ENCODE results near the gene DCXR. TPM values are rescaled to one million over a fixed set of nuclear protein-coding genes. Genes with fewer than 3 reads are reported as not detected.

Gene DCXR
- total and polyA plus RNA-seq, 2 of the 13 experiments (the other 11 are each of a cell fraction or from before 2014, with no cell fraction given) = 287 to 311 TPM

DNA sequence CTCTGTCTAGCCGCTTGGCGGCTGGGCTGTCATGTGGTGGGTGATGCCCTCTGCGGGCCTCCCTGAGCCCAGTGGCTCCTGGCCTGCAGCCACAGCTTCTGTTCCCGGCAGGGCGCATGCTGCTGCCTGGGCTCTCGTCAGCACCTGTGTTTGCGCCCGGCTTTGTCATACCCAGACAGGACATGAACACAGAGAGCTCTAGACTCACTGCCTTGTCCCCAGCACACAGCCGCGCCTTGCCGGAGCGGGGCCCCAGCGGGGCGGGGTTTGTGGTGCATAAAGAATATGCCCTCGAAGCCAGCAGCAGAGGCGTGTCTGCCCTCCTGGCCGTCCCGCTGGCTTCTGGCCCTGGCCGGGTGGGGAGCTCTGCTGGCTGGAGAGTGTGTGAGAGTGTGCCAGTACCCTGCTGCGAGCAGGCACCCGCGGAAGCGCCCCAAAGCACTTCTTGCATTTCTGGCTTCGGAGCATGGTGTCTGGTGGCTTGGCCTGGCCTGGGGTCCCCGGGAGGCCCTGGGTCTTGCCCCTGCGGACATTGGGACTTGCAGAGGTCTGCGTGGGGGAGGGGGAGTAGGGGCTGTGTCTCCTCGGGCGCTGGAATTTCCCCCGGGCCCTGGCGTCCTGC is 45.7 kb downstream of the DCXR start (continued):
- TF ChIP-seq, protein P1, sequence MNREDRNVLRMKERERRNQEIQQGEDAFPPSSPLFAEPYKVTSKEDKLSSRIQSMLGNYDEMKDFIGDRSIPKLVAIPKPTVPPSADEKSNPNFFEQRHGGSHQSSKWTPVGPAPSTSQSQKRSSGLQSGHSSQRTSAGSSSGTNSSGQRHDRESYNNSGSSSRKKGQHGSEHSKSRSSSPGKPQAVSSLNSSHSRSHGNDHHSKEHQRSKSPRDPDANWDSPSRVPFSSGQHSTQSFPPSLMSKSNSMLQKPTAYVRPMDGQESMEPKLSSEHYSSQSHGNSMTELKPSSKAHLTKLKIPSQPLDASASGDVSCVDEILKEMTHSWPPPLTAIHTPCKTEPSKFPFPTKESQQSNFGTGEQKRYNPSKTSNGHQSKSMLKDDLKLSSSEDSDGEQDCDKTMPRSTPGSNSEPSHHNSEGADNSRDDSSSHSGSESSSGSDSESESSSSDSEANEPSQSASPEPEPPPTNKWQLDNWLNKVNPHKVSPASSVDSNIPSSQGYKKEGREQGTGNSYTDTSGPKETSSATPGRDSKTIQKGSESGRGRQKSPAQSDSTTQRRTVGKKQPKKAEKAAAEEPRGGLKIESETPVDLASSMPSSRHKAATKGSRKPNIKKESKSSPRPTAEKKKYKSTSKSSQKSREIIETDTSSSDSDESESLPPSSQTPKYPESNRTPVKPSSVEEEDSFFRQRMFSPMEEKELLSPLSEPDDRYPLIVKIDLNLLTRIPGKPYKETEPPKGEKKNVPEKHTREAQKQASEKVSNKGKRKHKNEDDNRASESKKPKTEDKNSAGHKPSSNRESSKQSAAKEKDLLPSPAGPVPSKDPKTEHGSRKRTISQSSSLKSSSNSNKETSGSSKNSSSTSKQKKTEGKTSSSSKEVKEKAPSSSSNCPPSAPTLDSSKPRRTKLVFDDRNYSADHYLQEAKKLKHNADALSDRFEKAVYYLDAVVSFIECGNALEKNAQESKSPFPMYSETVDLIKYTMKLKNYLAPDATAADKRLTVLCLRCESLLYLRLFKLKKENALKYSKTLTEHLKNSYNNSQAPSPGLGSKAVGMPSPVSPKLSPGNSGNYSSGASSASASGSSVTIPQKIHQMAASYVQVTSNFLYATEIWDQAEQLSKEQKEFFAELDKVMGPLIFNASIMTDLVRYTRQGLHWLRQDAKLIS (CRISPR knock-in tag; IDR thresholded peaks at IDR 0.05) = peak; percentile 97
- TF ChIP-seq CENPX (CRISPR knock-in tag; IDR thresholded peaks at IDR 0.05) (no peak), ZNF598 (CRISPR knock-in tag; IDR thresholded peaks at IDR 0.05; ENCODE audit: borderline replicate concordance) (no peak), HMGA1 (CRISPR knock-in tag; conservative IDR thresholded peaks at IDR 0.05) (no peak), PAWR (CRISPR knock-in tag; IDR thresholded peaks at IDR 0.05; ENCODE audit: borderline replicate concordance) (no peak), SRSF1 (optimal IDR thresholded peaks at IDR 0.05; ENCODE audit: low read depth, low read length) (peak; percentile 21), ZNF30 (CRISPR knock-in tag; IDR thresholded peaks at IDR 0.05) (peak; percentile 89; the same call in 1 of the 2 replicates), RARA (CRISPR knock-in tag; IDR thresholded peaks at IDR 0.05) (peak; percentile 65), ZNF703 (CRISPR knock-in tag; IDR thresholded peaks at IDR 0.05; ENCODE audit: borderline replicate concordance) (no peak), RCOR2 (CRISPR knock-in tag; IDR thresholded peaks at IDR 0.05) (peak; percentile 87), ZNF256 (CRISPR knock-in tag; conservative IDR thresholded peaks at IDR 0.05) (0 out of 2 replicates have a peak, but pooled peaks have one; percentile 55), MTA1 (CRISPR knock-in tag; IDR thresholded peaks at IDR 0.05; ENCODE audit: borderline replicate concordance) (peak; percentile 80; the same call in 1 of the 2 replicates), FOXK2 (IDR thresholded peaks at IDR 0.05) (peak; percentile 46; the same call in 1 of the 2 replicates), NFATC3 (CRISPR knock-in tag; IDR thresholded peaks at IDR 0.05) (peak; percentile 99; the same call in 1 of the 2 replicates), GATAD2A (CRISPR knock-in tag; IDR thresholded peaks at IDR 0.05) (peak; percentile 90), JUN (CRISPR knock-in tag; IDR thresholded peaks at IDR 0.05) (no peak), BCL6 (CRISPR knock-in tag; IDR thresholded peaks at IDR 0.05) (peak; percentile 84)
- TF ChIP-seq, protein P2, sequence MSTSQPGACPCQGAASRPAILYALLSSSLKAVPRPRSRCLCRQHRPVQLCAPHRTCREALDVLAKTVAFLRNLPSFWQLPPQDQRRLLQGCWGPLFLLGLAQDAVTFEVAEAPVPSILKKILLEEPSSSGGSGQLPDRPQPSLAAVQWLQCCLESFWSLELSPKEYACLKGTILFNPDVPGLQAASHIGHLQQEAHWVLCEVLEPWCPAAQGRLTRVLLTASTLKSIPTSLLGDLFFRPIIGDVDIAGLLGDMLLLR (CRISPR knock-in tag; IDR thresholded peaks at IDR 0.05) = peak; percentile 75
- TF ChIP-seq, protein P3, sequence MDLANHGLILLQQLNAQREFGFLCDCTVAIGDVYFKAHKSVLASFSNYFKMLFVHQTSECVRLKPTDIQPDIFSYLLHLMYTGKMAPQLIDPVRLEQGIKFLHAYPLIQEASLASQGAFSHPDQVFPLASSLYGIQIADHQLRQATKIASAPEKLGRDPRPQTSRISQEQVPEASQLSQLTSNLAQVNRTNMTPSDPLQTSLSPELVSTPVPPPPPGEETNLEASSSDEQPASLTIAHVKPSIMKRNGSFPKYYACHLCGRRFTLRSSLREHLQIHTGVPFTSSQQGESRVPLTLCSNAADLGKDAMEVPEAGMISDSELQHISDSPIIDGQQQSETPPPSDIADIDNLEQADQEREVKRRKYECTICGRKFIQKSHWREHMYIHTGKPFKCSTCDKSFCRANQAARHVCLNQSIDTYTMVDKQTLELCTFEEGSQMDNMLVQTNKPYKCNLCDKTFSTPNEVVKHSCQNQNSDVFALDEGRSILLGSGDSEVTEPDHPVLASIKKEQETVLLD (CRISPR knock-in tag; IDR thresholded peaks at IDR 0.05; ENCODE audit: low read depth) = 0 out of 2 replicates have a peak, but pooled peaks have one; percentile 50
- TF ChIP-seq, protein P4, sequence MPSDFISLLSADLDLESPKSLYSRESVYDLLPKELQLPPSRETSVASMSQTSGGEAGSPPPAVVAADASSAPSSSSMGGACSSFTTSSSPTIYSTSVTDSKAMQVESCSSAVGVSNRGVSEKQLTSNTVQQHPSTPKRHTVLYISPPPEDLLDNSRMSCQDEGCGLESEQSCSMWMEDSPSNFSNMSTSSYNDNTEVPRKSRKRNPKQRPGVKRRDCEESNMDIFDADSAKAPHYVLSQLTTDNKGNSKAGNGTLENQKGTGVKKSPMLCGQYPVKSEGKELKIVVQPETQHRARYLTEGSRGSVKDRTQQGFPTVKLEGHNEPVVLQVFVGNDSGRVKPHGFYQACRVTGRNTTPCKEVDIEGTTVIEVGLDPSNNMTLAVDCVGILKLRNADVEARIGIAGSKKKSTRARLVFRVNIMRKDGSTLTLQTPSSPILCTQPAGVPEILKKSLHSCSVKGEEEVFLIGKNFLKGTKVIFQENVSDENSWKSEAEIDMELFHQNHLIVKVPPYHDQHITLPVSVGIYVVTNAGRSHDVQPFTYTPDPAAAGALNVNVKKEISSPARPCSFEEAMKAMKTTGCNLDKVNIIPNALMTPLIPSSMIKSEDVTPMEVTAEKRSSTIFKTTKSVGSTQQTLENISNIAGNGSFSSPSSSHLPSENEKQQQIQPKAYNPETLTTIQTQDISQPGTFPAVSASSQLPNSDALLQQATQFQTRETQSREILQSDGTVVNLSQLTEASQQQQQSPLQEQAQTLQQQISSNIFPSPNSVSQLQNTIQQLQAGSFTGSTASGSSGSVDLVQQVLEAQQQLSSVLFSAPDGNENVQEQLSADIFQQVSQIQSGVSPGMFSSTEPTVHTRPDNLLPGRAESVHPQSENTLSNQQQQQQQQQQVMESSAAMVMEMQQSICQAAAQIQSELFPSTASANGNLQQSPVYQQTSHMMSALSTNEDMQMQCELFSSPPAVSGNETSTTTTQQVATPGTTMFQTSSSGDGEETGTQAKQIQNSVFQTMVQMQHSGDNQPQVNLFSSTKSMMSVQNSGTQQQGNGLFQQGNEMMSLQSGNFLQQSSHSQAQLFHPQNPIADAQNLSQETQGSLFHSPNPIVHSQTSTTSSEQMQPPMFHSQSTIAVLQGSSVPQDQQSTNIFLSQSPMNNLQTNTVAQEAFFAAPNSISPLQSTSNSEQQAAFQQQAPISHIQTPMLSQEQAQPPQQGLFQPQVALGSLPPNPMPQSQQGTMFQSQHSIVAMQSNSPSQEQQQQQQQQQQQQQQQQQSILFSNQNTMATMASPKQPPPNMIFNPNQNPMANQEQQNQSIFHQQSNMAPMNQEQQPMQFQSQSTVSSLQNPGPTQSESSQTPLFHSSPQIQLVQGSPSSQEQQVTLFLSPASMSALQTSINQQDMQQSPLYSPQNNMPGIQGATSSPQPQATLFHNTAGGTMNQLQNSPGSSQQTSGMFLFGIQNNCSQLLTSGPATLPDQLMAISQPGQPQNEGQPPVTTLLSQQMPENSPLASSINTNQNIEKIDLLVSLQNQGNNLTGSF (CRISPR knock-in tag; IDR thresholded peaks at IDR 0.05) = peak; percentile 91
